Measurements from ENCODE around the gene AKIRIN1. TPM values are rescaled to one million over a fixed set of nuclear protein-coding genes. Genes with fewer than 3 reads are reported as not detected.
"Not testable (repeated sequence)": the region's sequence is repeated elsewhere in the genome, so short reads cannot be mapped to it uniquely, and the experiment has no call there.

Gene AKIRIN1
- total RNA-seq, 3 donors from 2014 or later (not counting 1 experiment from before 2014, with no cell fraction given): 70.4 to 80.7 (median 73.2) TPM

DNA sequence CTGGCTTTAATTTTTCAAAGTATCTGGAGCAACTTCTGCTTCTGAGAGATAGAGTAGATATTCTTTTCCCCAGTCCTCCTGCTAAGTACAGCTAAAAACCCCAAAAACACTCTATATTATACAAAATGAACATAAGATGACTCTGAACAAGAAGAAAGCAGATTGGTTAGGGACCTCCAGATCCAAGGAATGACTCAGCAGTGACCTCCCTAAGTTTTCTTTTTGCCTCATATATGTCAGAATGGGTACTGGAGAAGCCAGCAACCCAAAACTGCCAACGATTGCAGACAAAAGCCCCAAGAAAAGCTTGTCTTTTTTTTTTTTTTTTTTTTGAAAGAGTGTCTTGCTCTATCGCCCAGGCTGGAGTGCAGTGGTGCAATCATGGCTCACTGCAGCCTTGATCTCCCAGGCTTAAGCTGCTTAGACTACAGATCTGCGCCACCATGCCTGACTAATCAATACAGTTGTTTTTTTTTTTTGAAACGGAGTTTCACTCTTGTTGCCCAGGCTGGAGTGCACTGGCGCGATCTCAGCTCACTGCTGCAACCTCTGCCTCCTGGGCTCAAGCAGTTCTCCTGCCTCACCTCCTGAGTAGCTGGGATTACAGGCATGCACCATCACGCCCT, 57.8 kb downstream of the AKIRIN1 start:
- intact Hi-C loops (cut with micrococcal nuclease): no loop called here
- no peak overlapping the region for H3K4me3 ChIP-seq (ENCODE audit: low read length)
- no peaks in the 10 kb centered on the region for H3K27me3 Mint-ChIP-seq (ENCODE audit: low read depth in 2 of 2)
- H3K36me3 Mint-ChIP-seq: no peaks in the 10 kb centered on the region
- H3K27ac ChIP-seq (ENCODE audit: low read length): no peak overlapping the region
- H3K4me3 Mint-ChIP-seq: no peak overlapping the region
- no peak for DNase-seq
- H3K27me3 ChIP-seq (ENCODE audit: control insufficient read depth, insufficient read depth, low read length): no peaks in the 10 kb centered on the region
- H3K4me1 ChIP-seq (ENCODE audit: control insufficient read depth, insufficient read depth, low read length): no peaks in the 10 kb centered on the region
- H3K9me3 Mint-ChIP-seq: no peaks in the 10 kb centered on the region
- H3K4me1 Mint-ChIP-seq: no peaks in the 10 kb centered on the region
- TF ChIP-seq, protein P1, sequence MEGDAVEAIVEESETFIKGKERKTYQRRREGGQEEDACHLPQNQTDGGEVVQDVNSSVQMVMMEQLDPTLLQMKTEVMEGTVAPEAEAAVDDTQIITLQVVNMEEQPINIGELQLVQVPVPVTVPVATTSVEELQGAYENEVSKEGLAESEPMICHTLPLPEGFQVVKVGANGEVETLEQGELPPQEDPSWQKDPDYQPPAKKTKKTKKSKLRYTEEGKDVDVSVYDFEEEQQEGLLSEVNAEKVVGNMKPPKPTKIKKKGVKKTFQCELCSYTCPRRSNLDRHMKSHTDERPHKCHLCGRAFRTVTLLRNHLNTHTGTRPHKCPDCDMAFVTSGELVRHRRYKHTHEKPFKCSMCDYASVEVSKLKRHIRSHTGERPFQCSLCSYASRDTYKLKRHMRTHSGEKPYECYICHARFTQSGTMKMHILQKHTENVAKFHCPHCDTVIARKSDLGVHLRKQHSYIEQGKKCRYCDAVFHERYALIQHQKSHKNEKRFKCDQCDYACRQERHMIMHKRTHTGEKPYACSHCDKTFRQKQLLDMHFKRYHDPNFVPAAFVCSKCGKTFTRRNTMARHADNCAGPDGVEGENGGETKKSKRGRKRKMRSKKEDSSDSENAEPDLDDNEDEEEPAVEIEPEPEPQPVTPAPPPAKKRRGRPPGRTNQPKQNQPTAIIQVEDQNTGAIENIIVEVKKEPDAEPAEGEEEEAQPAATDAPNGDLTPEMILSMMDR (IDR thresholded peaks at IDR 0.05): no peak
- 66% methylated on average over 7 of the region's 7 CpGs for WGBS (ENCODE audit: insufficient coverage)
- no peaks in the 10 kb centered on the region for H3K9me3 ChIP-seq (ENCODE audit: control insufficient read depth, insufficient read depth, low read length)
- H3K27ac Mint-ChIP-seq: no peak overlapping the region
- no peaks in the 10 kb centered on the region for H3K36me3 ChIP-seq (ENCODE audit: control insufficient read depth, insufficient read depth, low read length)
- ATAC-seq: no peak

DNA sequence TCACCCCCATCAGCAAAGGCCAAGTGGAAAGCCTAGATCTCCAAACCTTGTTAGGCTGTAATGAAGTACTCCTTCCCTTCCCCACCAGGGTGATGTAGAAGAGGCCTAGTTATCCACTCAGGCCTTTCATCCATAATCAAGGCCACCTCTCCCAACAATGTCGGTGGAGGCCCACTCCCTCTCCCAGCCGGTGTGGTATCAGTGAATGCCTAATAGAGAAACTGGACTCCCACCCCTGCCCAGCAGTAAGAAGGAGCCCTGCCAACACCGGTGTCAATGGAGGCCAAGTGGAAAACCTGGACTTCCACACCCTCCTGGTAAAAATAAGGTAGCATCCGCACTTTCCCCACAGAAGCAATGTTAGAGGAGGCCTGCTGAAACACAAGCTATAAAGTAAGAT, 58.9 kb downstream of the AKIRIN1 start:
- Mint-ChIP-seq H3K9me3 (no peaks in the 10 kb centered on the region), H3K27ac (no peak overlapping the region)
- intact Hi-C loops (cut with micrococcal nuclease): no loop called here

DNA sequence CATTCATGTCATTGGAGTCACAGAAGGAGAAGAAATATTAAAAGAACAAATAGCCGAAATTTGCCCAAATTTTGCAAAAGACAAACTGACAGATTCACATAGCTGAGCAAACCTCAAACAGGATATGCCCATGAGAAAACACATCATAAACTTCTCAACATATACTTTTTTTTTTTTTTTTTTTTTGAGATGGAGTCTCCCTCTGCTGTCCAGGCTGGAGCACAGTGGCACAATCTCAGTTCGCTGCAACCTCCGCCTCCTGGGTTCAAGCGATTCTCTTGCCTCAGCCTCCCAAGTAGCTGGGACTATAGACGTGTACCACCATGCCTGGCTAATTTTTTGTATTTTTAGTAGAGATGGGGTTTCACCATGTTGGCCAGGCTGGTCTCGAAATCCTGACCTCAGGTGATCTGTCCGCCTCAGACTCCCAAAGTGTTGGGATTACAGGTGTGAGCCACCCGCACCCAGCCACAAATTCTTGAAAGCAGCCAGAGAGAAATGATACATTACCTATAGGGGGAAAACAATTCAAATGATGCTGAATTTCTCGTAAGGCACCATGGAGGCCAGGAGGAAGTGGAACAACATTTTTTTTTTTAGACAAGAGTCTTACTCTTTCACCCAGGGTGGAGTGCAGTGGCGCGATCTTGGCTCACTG, 60.2 kb downstream of the AKIRIN1 start:
- H3K36me3 ChIP-seq (ENCODE audit: control insufficient read depth, insufficient read depth, low read length); H3K9me3 Mint-ChIP-seq; H3K4me1 ChIP-seq (ENCODE audit: control insufficient read depth, insufficient read depth, low read length); ATAC-seq; H3K27ac ChIP-seq (ENCODE audit: low read length); H3K4me1 Mint-ChIP-seq; H3K36me3 Mint-ChIP-seq; intact Hi-C loops (cut with micrococcal nuclease); DNase-seq; H3K27me3 Mint-ChIP-seq (ENCODE audit: low read depth in 2 of 2); H3K27ac Mint-ChIP-seq; H3K4me3 ChIP-seq (ENCODE audit: low read length); H3K9me3 ChIP-seq (ENCODE audit: control insufficient read depth, insufficient read depth, low read length); H3K27me3 ChIP-seq (ENCODE audit: control insufficient read depth, insufficient read depth, low read length); H3K4me3 Mint-ChIP-seq: not testable (repeated sequence)
- 77% methylated on average over 11 of the region's 11 CpGs for WGBS (ENCODE audit: insufficient coverage)

More for the DNA sequence above, 58.9 kb downstream of the AKIRIN1 start:
- Mint-ChIP-seq H3K4me1 (no peaks in the 10 kb centered on the region), H3K36me3 (no peaks in the 10 kb centered on the region), H3K4me3 (no peak overlapping the region), H3K27me3 (ENCODE audit: low read depth in 2 of 2) (no peaks in the 10 kb centered on the region)
- Histone ChIP-seq H3K36me3 (ENCODE audit: control insufficient read depth, insufficient read depth, low read length) (no peaks in the 10 kb centered on the region), H3K27me3 (ENCODE audit: control insufficient read depth, insufficient read depth, low read length) (no peaks in the 10 kb centered on the region), H3K4me1 (ENCODE audit: control insufficient read depth, insufficient read depth, low read length) (no peaks in the 10 kb centered on the region), H3K4me3 (ENCODE audit: low read length) (no peak overlapping the region), H3K27ac (ENCODE audit: low read length) (no peak overlapping the region), H3K9me3 (ENCODE audit: control insufficient read depth, insufficient read depth, low read length) (no peaks in the 10 kb centered on the region)
- WGBS (ENCODE audit: insufficient coverage): 96% methylated on average over 4 of the region's 4 CpGs
- TF ChIP-seq, protein P1 (IDR thresholded peaks at IDR 0.05): no peak
- ATAC-seq (no peak), DNase-seq (no peak)

DNA sequence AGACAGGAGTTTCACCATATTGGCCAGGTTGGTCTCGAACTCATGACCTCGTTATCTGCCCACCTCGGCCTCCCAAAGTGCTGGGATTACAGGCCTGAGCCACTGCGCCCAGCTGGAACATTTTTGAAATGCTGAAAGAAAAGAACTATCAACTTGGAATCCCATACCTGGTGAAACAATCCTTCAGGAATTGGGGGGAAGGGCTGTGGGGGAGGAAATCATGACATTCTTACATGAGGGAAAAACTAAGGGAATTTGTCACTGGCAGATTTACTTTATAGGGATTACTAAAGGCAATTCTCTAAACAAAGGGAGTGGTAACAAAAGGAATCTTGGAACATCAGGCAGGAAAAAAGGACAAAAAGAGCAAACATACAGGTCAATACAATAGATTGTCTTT, 60.9 kb downstream of the AKIRIN1 start:
- no peak overlapping the region for H3K27ac Mint-ChIP-seq
- H3K36me3 ChIP-seq (ENCODE audit: control insufficient read depth, insufficient read depth, low read length): no peaks in the 10 kb centered on the region
- 93% methylated on average over 4 of the region's 4 CpGs for WGBS (ENCODE audit: insufficient coverage)

DNA sequence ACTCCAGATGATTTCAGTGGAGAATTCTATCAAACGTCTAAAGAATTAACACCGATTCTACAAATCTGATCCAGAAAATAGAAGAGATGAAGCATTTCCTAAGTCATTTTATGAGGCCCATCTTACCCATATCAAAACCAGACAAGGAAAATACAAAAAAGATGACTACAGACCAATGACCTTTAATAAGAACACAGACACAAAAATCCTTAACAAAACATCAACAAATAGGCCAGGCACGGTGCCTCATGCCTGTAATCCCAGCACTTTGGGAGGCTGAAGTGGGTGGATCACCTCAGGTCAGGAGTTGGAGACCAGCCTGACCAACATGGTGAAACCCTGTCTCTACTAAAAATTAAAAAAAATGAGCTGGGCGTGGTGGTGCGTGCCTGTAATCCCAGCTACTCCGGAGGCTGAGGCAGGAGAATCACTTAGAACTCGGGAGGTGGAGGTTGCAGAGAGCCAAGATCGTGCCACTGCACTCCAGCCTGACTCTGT, 64.2 kb downstream of the AKIRIN1 start:
- H3K27ac Mint-ChIP-seq; H3K4me3 Mint-ChIP-seq; H3K4me1 Mint-ChIP-seq; H3K27ac ChIP-seq (ENCODE audit: low read length); H3K36me3 Mint-ChIP-seq; intact Hi-C loops (cut with micrococcal nuclease); H3K9me3 Mint-ChIP-seq; DNase-seq; H3K4me3 ChIP-seq (ENCODE audit: low read length); ATAC-seq; H3K36me3 ChIP-seq (ENCODE audit: control insufficient read depth, insufficient read depth, low read length); H3K9me3 ChIP-seq (ENCODE audit: control insufficient read depth, insufficient read depth, low read length); H3K4me1 ChIP-seq (ENCODE audit: control insufficient read depth, insufficient read depth, low read length); H3K27me3 ChIP-seq (ENCODE audit: control insufficient read depth, insufficient read depth, low read length); H3K27me3 Mint-ChIP-seq (ENCODE audit: low read depth in 2 of 2): not testable (repeated sequence)
- WGBS (ENCODE audit: insufficient coverage): 95% methylated on average over 7 of the region's 8 CpGs

More for the DNA sequence above, 60.9 kb downstream of the AKIRIN1 start:
- no peaks in the 10 kb centered on the region for H3K9me3 ChIP-seq (ENCODE audit: control insufficient read depth, insufficient read depth, low read length)
- TF ChIP-seq, protein P1 (IDR thresholded peaks at IDR 0.05): no peak
- no peaks in the 10 kb centered on the region for H3K36me3 Mint-ChIP-seq
- no peaks in the 10 kb centered on the region for H3K4me1 ChIP-seq (ENCODE audit: control insufficient read depth, insufficient read depth, low read length)
- no peak overlapping the region for H3K4me3 Mint-ChIP-seq
- ATAC-seq (no peak), DNase-seq (no peak)
- no peak overlapping the region for H3K27ac ChIP-seq (ENCODE audit: low read length)
- intact Hi-C loops (cut with micrococcal nuclease): no loop called here
- H3K27me3 Mint-ChIP-seq (ENCODE audit: low read depth in 2 of 2): no peaks in the 10 kb centered on the region
- no peak overlapping the region for H3K4me3 ChIP-seq (ENCODE audit: low read length)
- no peaks in the 10 kb centered on the region for H3K4me1 Mint-ChIP-seq
- no peaks in the 10 kb centered on the region for H3K27me3 ChIP-seq (ENCODE audit: control insufficient read depth, insufficient read depth, low read length)
- no peaks in the 10 kb centered on the region for H3K9me3 Mint-ChIP-seq

Data from natural killer cell (primary cell).